ENCODE results near the gene SRL.

SRL gene

DNA sequence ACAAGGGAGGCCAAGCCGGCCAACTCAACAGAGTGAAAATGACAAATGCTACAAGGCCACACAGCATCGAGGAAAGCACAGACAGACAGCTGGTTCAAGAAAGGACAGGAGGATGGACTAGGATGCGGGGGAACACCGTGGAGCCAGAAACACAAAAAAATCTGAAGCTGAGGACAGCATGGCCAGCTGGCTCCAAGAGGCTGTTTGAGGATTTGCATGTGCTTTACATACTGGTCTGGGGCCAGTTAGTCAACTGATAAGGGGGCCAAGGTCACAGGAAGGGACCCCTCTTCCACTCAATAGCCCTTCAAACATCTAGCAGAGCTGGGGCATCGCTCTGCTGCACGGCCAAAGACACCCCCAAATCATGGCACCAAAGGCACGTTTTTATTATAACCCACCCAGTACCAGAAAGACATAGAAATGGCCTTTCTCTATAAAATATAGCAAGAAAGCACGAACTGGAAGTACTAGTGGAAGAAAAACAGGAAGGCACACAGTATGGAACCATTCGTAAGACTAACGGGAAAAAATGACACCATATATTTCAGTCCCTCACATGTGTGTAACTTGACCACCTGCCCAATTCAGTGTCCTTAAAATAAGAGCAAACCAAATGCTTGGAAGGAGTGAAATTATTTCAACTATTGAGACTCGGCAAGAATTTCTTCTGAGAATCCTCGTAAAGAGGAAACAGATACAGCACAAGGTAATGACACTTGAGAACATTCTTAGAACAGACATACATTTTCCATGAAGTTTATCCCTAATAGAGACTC is 7.8 kb upstream of the SRL start:
- no peak for TF ChIP-seq CTCF (IDR thresholded peaks at IDR 0.05; ENCODE audit: low read depth, low read length, missing control alignments)
- no peak for DNase-seq (ENCODE audit: extremely low read depth, low read depth)
- H3K4me3 ChIP-seq (replicated peaks; ENCODE audit: low read depth, low read length), result no peak overlapping the region

DNA sequence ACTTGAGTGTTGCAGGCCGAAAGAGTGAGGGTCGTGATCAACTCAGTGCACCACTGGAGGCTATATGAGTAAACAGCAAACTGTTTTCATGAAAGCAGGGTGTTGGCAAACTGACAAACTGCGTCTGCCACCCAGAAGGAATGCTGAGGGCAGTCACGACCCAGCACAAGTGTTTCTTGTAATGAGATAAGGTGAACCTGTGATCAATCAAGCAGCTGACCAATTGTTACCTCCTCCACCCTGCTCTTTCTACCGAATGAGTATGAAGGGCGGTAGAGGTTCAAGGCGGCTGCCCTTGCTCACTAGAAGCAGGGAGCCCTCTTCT is 5.5 kb upstream of the SRL start:
- TF ChIP-seq CTCF (IDR thresholded peaks at IDR 0.05; ENCODE audit: low read depth, low read length, missing control alignments), result no peak
- DNase-seq (ENCODE audit: extremely low read depth, low read depth), result no peak
- no peak overlapping the region for H3K4me3 ChIP-seq (replicated peaks; ENCODE audit: low read depth, low read length)

DNA sequence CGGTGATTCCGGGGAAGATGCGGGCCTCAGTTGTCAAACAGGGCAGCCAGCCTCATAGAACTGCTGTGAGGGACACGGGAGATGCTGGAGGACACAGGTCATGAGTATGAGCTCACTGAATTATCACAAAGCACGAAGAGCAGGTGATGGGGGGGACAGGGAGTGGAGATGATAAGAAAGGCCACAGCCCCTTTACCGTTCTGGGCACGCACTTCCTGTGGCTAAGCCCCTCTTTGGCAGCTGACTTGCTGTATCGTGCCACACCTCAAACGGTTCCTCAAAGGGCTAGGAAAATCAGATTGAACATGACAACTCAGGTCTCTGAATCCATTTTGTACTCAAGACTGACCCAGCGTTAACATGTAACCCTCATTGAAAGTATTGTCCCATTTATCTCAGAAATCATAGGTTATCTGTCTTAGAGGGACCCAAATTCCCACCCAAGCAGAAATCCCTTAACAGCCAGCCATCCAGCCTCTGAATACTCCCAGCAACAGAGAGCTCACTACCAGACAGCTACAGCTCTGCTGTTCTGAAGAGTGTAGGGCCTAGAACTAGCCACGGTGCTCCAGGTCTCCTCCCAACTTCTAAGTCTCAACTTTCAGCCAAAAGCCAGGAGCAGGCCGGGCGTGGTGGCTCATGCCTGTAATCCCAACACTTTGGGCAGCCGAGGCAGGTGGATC is 5.0 kb upstream of the SRL start:
- no peak for TF ChIP-seq CTCF (IDR thresholded peaks at IDR 0.05; ENCODE audit: low read depth, low read length, missing control alignments)
- no peak for DNase-seq (ENCODE audit: extremely low read depth, low read depth)
- no peak overlapping the region for H3K4me3 ChIP-seq (replicated peaks; ENCODE audit: low read depth, low read length)

GRCh38 chr16:4245077-4245791 is 3.4 kb upstream of the SRL start:
- no peak for DNase-seq (ENCODE audit: extremely low read depth, low read depth)
- no peak overlapping the region for H3K4me3 ChIP-seq (replicated peaks; ENCODE audit: low read depth, low read length)
- TF ChIP-seq CTCF (IDR thresholded peaks at IDR 0.05; ENCODE audit: low read depth, low read length, missing control alignments), result no peak

GRCh38 chr16:4244254-4245076 is 2.6 kb upstream of the SRL start:
- peak; percentile 20 for DNase-seq (ENCODE audit: extremely low read depth, low read depth)
- no peak overlapping the region for H3K4me3 ChIP-seq (replicated peaks; ENCODE audit: low read depth, low read length)
- no peak for TF ChIP-seq CTCF (IDR thresholded peaks at IDR 0.05; ENCODE audit: low read depth, low read length, missing control alignments)

DNA sequence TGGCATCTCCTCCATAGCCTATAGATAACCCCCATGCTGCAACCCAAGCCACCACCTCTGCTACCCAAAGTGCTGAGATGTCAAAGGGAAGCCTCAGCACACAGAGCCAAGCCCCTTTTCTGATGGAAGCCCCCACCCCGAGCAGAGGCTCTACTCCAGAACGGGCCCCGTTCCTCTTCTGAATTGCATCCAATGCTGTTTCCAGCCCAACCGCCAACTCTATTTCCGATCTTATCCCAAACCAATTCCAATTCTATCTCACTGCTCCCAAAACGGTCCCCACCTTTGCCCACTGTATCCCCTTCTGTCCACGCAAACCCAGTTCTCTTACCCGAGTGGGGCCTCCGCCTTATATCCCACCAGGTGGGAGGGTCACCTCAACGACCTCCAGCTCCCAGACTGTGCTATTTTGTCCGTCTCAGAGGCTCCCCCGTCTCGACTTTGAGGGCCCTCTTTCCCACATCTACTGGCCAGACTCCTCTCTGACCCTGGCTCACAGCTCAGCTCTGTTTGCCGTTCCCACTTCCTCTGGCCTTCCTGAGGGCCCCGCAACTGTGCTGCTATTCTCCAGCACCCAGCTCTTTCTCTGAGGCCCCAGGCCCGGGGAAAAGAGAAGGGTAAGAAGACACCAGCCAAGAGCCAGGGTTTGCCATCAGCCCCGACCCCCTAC is 487 bp downstream of the SRL start:
- TF ChIP-seq CTCF (IDR thresholded peaks at IDR 0.05; ENCODE audit: low read depth, low read length, missing control alignments), result no peak
- no peak for DNase-seq (ENCODE audit: extremely low read depth, low read depth)
- H3K4me3 ChIP-seq (replicated peaks; ENCODE audit: low read depth, low read length), result no peak overlapping the region
